WTC11 (cell line): ENCODE data around the gene PPIP5K2. TPM values are rescaled to one million over a fixed set of nuclear protein-coding genes. Genes with fewer than 3 reads are reported as not detected.
"Not testable (repeated sequence)": the region's sequence is repeated elsewhere in the genome, so short reads cannot be mapped to it uniquely, and the experiment has no call there.

Experiments used
- ATAC-seq: fragments of 200-7000 bp; cut with Tn5 transposase; 2 replicates; pipeline ENCODE4 v1.10.0; 2021; ENCODE audit warnings: mild to moderate bottlenecking, moderate library complexity
- CTCF ChIA-PET: fragments of 300-600 bp; sonication (Branson Sonifier 250); formaldehyde crosslinking; loops from one replicate; lab custom pipeline; 2021; ENCODE audit warnings: antibody characterized with exemption; lab: Charles Lee
- POLR2A ChIA-PET: fragments of 350-600 bp; sonication (Branson Sonifier 250); formaldehyde crosslinking; loops from one replicate; lab custom pipeline; 2021; ENCODE audit warnings: antibody characterized with exemption; lab: Charles Lee
- DNase-seq: peaks from one replicate; pipeline ENCODE4 v3.0.0; 2021; ENCODE audit warnings: low spot score
- H3K27ac Mint-ChIP-seq: 2 replicates; pipeline ENCODE4 v1.8.0; 2021; ENCODE audit warnings: mixed read lengths
- H3K27me3 Mint-ChIP-seq: 2 replicates; pipeline ENCODE4 v1.8.0; 2021; ENCODE audit warnings: low read depth, mild to moderate bottlenecking, moderate library complexity, mixed read lengths
- H3K36me3 Mint-ChIP-seq: 2 replicates; pipeline ENCODE4 v1.8.0; 2021; ENCODE audit warnings: mixed read lengths
- H3K4me1 Mint-ChIP-seq: 2 replicates; pipeline ENCODE4 v1.8.0; 2022; ENCODE audit warnings: mixed read lengths
- H3K4me3 Mint-ChIP-seq: 2 replicates; pipeline ENCODE4 v1.8.0; 2021; ENCODE audit warnings: mild to moderate bottlenecking, moderate library complexity, mixed read lengths
- H3K9me3 Mint-ChIP-seq: 2 replicates; pipeline ENCODE4 v1.8.0; 2021; ENCODE audit warnings: mixed read lengths
- ATF1 ChIP-seq: sonication (generic); formaldehyde crosslinking; IDR thresholded peaks from 2 replicates; pipeline ENCODE4 v1.8.1; 2023; ENCODE audit warnings: mild to moderate bottlenecking, moderate library complexity, missing genetic modification reagents
- ELF4 ChIP-seq: sonication (generic); formaldehyde crosslinking; IDR thresholded peaks from 2 replicates; pipeline ENCODE4 v1.8.1; 2022; ENCODE audit warnings: low read depth, mild to moderate bottlenecking, moderate library complexity, missing genetic modification reagents
- FOXJ3 ChIP-seq: sonication (generic); formaldehyde crosslinking; IDR thresholded peaks from 2 replicates; pipeline ENCODE4 v1.9.0; 2021; ENCODE audit warnings: missing genetic modification reagents, mild to moderate bottlenecking, borderline replicate concordance
- MXD4 ChIP-seq: fragments of 250-450 bp; sonication (Bioruptor Pico); IDR thresholded peaks from 2 replicates; pipeline ENCODE4 v1.8.0; 2021; ENCODE audit warnings: mild to moderate bottlenecking, moderate library complexity, borderline replicate concordance
- MYBL2 ChIP-seq: sonication (generic); formaldehyde crosslinking; IDR thresholded peaks from 2 replicates; pipeline ENCODE4 v1.8.1; 2023; ENCODE audit warnings: mild to moderate bottlenecking, moderate library complexity, missing genetic modification reagents
- RORB ChIP-seq: fragments of 250-450 bp; sonication (Bioruptor Pico); IDR thresholded peaks from 2 replicates; pipeline ENCODE4 v1.9.0; 2021; ENCODE audit warnings: mild to moderate bottlenecking
- SMAD4 ChIP-seq: sonication (generic); formaldehyde crosslinking; IDR thresholded peaks from 2 replicates; pipeline ENCODE4 v1.8.0; 2022; ENCODE audit warnings: mild to moderate bottlenecking, missing genetic modification reagents
- ZNF138 ChIP-seq: sonication (generic); formaldehyde crosslinking; conservative IDR thresholded peaks from 2 replicates; pipeline ENCODE4 v1.8.1; 2022; ENCODE audit warnings: mild to moderate bottlenecking, moderate library complexity, missing genetic modification reagents
- ZNF396 ChIP-seq: fragments of 250-450 bp; sonication (Bioruptor Pico); IDR thresholded peaks from 2 replicates; pipeline ENCODE4 v1.8.0; 2021; ENCODE audit warnings: mild to moderate bottlenecking, moderate library complexity, borderline replicate concordance
- total RNA-seq: library from RNA; stranded (reverse); gene quantifications from 3 replicates; pipeline ENCODE4 v1.2.3, GENCODE V29; 2021
- TF ChIP-seq, protein P1 (sequence below): sonication (generic); formaldehyde crosslinking; IDR thresholded peaks from 2 replicates; pipeline ENCODE4 v1.8.1; 2023; ENCODE audit warnings: mild to moderate bottlenecking, missing genetic modification reagents, moderate library complexity
- TF ChIP-seq, protein P2 (sequence below): sonication (generic); formaldehyde crosslinking; IDR thresholded peaks from 2 replicates; pipeline ENCODE4 v1.8.0; 2023; ENCODE audit warnings: missing genetic modification reagents
- TF ChIP-seq, protein P3 (sequence below): sonication (generic); formaldehyde crosslinking; conservative IDR thresholded peaks from 2 replicates; pipeline ENCODE4 v1.8.1; 2023; ENCODE audit warnings: mild to moderate bottlenecking, low read depth, missing genetic modification reagents, moderate library complexity
- TF ChIP-seq, protein P4 (sequence below): sonication (generic); formaldehyde crosslinking; IDR thresholded peaks from 2 replicates; pipeline ENCODE4 v1.8.0; 2022; ENCODE audit warnings: missing genetic modification reagents
- TF ChIP-seq, protein P5 (sequence below): sonication (generic); formaldehyde crosslinking; conservative IDR thresholded peaks from 2 replicates; pipeline ENCODE4 v1.8.1; 2022; ENCODE audit warnings: mild to moderate bottlenecking, missing genetic modification reagents
- TF ChIP-seq, protein P6 (sequence below): sonication (generic); formaldehyde crosslinking; IDR thresholded peaks from 2 replicates; pipeline ENCODE4 v1.8.1; 2022; ENCODE audit warnings: low read depth, missing genetic modification reagents, borderline replicate concordance
- TF ChIP-seq, protein P7 (sequence below): sonication (generic); formaldehyde crosslinking; IDR thresholded peaks from 2 replicates; pipeline ENCODE4 v1.8.1; 2022; ENCODE audit warnings: mild to moderate bottlenecking, moderate library complexity, missing genetic modification reagents

The PPIP5K2 gene
- total RNA-seq, 1 experiment from 2014 or later = 67.6 TPM

DNA sequence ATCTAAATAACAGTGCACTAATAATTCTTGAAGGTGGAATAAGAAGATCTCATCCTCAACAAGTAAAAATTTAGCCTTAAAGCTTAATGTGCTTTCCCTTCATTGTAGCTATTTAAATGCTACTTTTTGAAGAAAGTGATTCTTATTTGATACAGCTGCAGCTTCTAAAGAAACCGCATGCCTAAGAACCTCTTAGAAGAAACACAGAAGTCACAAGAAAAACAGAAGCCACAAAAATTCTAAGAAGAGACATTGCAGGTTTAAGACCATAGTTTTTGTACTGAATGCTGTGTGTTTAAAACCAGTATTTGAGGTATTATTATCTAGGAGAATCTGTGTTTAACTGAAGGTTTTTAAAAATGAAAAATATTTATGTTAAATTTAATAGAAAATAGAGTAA, 68.3 kb downstream of the PPIP5K2 start (continued):
- TF ChIP-seq SMAD4 (CRISPR knock-in tag) (no peak), MYBL2 (CRISPR knock-in tag) (no peak), RORB (CRISPR knock-in tag) (no peak), ZNF396 (no peak)
- TF ChIP-seq, protein P1, sequence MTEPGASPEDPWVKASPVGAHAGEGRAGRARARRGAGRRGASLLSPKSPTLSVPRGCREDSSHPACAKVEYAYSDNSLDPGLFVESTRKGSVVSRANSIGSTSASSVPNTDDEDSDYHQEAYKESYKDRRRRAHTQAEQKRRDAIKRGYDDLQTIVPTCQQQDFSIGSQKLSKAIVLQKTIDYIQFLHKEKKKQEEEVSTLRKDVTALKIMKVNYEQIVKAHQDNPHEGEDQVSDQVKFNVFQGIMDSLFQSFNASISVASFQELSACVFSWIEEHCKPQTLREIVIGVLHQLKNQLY (CRISPR knock-in tag) = no peak
- TF ChIP-seq, protein P2, sequence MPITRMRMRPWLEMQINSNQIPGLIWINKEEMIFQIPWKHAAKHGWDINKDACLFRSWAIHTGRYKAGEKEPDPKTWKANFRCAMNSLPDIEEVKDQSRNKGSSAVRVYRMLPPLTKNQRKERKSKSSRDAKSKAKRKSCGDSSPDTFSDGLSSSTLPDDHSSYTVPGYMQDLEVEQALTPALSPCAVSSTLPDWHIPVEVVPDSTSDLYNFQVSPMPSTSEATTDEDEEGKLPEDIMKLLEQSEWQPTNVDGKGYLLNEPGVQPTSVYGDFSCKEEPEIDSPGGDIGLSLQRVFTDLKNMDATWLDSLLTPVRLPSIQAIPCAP = no peak

DNA sequence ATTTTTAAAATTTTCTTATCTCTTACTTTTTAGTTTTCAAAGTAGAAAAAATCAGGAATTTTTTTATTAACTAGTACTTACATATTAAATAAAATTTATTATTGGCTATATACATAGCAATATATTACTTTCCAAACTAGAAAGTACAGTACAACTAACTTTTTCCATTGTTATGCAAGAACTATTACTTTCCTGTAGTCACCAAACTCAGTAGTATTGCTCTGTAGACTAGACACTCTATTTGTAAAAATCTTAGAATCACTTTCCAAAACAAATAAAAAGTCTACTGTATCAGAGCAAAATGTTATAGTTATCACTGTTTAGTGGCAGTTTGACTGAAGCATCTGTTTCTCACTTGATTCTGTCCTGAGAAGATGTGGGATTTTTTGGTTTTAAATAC, 83.1 kb downstream of the PPIP5K2 start:
- ChIA-PET CTCF (no interaction called here), POLR2A (no interaction called here)
- DNase-seq = no peak
- H3K9me3 Mint-ChIP-seq = 0 out of 2 replicates have a peak, but pooled peaks cover 3% of the 10 kb centered on the region
- H3K36me3 Mint-ChIP-seq = peaks cover 3% of the 10 kb centered on the region; the same call in 1 of the 2 replicates
- H3K27me3 Mint-ChIP-seq = no peaks in the 10 kb centered on the region
- no peak overlapping the region for H3K4me3 Mint-ChIP-seq
- ATAC-seq = no peak
- no peaks in the 10 kb centered on the region for H3K4me1 Mint-ChIP-seq
- TF ChIP-seq, protein P3, sequence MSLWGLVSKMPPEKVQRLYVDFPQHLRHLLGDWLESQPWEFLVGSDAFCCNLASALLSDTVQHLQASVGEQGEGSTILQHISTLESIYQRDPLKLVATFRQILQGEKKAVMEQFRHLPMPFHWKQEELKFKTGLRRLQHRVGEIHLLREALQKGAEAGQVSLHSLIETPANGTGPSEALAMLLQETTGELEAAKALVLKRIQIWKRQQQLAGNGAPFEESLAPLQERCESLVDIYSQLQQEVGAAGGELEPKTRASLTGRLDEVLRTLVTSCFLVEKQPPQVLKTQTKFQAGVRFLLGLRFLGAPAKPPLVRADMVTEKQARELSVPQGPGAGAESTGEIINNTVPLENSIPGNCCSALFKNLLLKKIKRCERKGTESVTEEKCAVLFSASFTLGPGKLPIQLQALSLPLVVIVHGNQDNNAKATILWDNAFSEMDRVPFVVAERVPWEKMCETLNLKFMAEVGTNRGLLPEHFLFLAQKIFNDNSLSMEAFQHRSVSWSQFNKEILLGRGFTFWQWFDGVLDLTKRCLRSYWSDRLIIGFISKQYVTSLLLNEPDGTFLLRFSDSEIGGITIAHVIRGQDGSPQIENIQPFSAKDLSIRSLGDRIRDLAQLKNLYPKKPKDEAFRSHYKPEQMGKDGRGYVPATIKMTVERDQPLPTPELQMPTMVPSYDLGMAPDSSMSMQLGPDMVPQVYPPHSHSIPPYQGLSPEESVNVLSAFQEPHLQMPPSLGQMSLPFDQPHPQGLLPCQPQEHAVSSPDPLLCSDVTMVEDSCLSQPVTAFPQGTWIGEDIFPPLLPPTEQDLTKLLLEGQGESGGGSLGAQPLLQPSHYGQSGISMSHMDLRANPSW (CRISPR knock-in tag) = no peak
- TF ChIP-seq ZNF138 (CRISPR knock-in tag) (no peak), ELF4 (CRISPR knock-in tag) (no peak), MXD4 (CRISPR knock-in tag) (no peak), FOXJ3 (CRISPR knock-in tag) (no peak), ATF1 (CRISPR knock-in tag) (no peak)
- TF ChIP-seq, protein P4, sequence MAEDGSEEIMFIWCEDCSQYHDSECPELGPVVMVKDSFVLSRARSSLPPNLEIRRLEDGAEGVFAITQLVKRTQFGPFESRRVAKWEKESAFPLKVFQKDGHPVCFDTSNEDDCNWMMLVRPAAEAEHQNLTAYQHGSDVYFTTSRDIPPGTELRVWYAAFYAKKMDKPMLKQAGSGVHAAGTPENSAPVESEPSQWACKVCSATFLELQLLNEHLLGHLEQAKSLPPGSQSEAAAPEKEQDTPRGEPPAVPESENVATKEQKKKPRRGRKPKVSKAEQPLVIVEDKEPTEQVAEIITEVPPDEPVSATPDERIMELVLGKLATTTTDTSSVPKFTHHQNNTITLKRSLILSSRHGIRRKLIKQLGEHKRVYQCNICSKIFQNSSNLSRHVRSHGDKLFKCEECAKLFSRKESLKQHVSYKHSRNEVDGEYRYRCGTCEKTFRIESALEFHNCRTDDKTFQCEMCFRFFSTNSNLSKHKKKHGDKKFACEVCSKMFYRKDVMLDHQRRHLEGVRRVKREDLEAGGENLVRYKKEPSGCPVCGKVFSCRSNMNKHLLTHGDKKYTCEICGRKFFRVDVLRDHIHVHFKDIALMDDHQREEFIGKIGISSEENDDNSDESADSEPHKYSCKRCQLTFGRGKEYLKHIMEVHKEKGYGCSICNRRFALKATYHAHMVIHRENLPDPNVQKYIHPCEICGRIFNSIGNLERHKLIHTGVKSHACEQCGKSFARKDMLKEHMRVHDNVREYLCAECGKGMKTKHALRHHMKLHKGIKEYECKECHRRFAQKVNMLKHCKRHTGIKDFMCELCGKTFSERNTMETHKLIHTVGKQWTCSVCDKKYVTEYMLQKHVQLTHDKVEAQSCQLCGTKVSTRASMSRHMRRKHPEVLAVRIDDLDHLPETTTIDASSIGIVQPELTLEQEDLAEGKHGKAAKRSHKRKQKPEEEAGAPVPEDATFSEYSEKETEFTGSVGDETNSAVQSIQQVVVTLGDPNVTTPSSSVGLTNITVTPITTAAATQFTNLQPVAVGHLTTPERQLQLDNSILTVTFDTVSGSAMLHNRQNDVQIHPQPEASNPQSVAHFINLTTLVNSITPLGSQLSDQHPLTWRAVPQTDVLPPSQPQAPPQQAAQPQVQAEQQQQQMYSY (CRISPR knock-in tag) = no peak
- TF ChIP-seq, protein P5, sequence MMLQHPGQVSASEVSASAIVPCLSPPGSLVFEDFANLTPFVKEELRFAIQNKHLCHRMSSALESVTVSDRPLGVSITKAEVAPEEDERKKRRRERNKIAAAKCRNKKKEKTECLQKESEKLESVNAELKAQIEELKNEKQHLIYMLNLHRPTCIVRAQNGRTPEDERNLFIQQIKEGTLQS (CRISPR knock-in tag) = no peak
- TF ChIP-seq, protein P6, sequence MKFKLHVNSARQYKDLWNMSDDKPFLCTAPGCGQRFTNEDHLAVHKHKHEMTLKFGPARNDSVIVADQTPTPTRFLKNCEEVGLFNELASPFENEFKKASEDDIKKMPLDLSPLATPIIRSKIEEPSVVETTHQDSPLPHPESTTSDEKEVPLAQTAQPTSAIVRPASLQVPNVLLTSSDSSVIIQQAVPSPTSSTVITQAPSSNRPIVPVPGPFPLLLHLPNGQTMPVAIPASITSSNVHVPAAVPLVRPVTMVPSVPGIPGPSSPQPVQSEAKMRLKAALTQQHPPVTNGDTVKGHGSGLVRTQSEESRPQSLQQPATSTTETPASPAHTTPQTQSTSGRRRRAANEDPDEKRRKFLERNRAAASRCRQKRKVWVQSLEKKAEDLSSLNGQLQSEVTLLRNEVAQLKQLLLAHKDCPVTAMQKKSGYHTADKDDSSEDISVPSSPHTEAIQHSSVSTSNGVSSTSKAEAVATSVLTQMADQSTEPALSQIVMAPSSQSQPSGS = no peak
- TF ChIP-seq, protein P7, sequence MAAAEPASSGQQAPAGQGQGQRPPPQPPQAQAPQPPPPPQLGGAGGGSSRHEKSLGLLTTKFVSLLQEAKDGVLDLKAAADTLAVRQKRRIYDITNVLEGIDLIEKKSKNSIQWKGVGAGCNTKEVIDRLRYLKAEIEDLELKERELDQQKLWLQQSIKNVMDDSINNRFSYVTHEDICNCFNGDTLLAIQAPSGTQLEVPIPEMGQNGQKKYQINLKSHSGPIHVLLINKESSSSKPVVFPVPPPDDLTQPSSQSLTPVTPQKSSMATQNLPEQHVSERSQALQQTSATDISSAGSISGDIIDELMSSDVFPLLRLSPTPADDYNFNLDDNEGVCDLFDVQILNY (CRISPR knock-in tag) = no peak
- no peak overlapping the region for H3K27ac Mint-ChIP-seq

DNA sequence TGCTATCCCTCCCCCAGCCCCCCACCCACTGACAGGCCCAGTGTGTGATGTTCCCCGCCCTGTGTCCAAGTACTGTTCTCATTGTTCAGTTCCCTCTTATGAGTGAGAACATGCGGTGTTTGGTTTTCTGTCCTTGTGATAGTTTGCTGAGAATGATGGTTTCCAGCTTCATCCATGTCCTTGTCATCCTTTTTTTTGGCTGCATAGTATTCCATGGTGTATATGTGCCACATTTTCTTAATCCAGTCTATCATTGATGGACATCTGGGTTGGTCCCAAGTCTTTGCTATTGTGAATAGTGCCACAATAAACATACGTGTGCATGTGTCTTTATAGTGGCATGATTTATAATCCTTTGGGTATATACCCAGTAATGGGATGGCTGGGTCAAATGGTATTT, 84.9 kb downstream of the PPIP5K2 start:
- CTCF ChIA-PET, H3K4me1 Mint-ChIP-seq, H3K36me3 Mint-ChIP-seq, DNase-seq, ATAC-seq, H3K9me3 Mint-ChIP-seq, H3K27ac Mint-ChIP-seq, POLR2A ChIA-PET, H3K4me3 Mint-ChIP-seq, H3K27me3 Mint-ChIP-seq: not testable (repeated sequence)
